Measurements from ENCODE around the gene ZNF12. TPM values are rescaled to one million over a fixed set of nuclear protein-coding genes. Genes with fewer than 3 reads are reported as not detected.

ZNF12 gene
- total and polyA plus RNA-seq, 9 donors: 14.1 to 33.7 (median 27.0) TPM

DNA sequence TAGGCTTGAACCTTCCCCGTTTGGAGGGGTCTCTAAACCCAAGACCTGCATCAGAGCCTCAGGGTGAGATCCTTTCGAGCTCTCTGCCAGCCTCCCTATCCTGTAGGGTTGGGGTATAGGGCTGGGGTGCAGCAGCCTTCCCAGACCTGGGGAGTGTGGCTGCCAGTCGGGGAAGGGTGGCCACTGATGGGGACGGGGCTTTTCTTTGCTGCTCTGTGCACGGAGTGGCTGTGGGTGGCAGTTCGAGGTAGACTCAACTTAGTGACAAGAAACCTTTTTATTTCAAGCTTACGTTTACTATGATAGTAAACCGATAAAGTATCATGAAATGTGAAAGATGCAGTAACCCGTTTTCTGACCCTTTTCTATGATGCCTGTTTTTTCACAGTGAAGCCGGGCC is 56.7 kb downstream of the ZNF12 start:
- Histone ChIP-seq H3K27me3 (no peaks in the 10 kb centered on the region), H3K4me1 (ENCODE audit: insufficient read depth) (no peaks in the 10 kb centered on the region), H3K4me3 (no peak overlapping the region), H3K27ac (no peak overlapping the region), H3K36me3 (no peaks in the 10 kb centered on the region), H3K9me3 (no peaks in the 10 kb centered on the region)
- WGBS, 3 donors: 94 to 96% (median 95%) methylated on average over 10 of the region's 10 CpGs
- DNase-seq: peak in 1 of 5 donors; percentile 16
- TF ChIP-seq POLR2A (IDR thresholded peaks at IDR 0.05): no peak
- TF ChIP-seq, protein P1, sequence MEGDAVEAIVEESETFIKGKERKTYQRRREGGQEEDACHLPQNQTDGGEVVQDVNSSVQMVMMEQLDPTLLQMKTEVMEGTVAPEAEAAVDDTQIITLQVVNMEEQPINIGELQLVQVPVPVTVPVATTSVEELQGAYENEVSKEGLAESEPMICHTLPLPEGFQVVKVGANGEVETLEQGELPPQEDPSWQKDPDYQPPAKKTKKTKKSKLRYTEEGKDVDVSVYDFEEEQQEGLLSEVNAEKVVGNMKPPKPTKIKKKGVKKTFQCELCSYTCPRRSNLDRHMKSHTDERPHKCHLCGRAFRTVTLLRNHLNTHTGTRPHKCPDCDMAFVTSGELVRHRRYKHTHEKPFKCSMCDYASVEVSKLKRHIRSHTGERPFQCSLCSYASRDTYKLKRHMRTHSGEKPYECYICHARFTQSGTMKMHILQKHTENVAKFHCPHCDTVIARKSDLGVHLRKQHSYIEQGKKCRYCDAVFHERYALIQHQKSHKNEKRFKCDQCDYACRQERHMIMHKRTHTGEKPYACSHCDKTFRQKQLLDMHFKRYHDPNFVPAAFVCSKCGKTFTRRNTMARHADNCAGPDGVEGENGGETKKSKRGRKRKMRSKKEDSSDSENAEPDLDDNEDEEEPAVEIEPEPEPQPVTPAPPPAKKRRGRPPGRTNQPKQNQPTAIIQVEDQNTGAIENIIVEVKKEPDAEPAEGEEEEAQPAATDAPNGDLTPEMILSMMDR (IDR thresholded peaks at IDR 0.05): no peak
- TF ChIP-seq EP300 (IDR thresholded peaks at IDR 0.05): no peak
- intact Hi-C loops (cut with DNase I): no loop called here

DNA sequence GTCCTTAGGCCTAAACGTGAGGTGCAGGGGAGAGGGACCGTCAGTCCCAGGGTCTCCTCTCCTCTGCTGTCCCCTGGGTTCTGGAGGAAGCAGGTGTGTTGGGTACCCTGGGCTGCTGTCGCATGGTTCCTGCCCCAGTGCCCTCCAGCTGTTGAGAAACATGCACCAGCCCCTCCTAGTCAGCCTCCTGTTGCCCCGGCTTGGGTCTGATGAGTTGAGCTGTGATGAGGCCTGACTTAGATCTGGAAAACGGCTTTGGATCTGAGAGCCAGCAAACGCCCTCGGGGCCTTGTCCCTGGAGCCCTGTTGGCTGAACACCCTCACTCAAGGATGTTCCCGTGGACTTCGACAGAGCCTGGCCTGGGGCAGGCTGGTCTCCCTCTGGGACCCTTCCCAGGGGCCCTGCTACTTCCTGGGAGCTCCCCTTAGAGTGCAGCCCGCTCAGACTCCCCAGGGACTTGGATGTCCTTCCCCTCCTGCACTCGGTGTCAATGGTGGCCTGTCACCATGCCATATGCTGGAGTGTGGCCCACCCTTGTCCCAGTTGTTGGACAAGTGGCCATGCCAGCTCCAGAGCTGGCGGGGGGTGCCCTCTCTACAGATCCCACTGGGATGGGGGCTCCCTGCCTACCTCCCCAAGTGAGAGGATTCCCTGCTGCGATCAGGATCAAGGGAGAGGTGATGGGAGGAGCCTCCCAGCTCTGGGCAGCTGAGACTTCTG is 57.3 kb downstream of the ZNF12 start:
- Histone ChIP-seq H3K27me3 (no peaks in the 10 kb centered on the region), H3K4me3 (no peak overlapping the region), H3K27ac (no peak overlapping the region), H3K4me1 (ENCODE audit: insufficient read depth) (no peaks in the 10 kb centered on the region), H3K9me3 (no peaks in the 10 kb centered on the region), H3K36me3 (no peaks in the 10 kb centered on the region)
- no peak for DNase-seq
- intact Hi-C loops (cut with DNase I): no loop called here
- WGBS, 3 donors: 78 to 85% (median 80%) methylated on average over 13 of the region's 13 CpGs
- no peak for TF ChIP-seq EP300 (IDR thresholded peaks at IDR 0.05)

GRCh38 chr7:6648815-6649104 is 58.0 kb downstream of the ZNF12 start:
- DNase-seq: no peak
- 87 to 93% (median 89%) methylated on average over 5 of the region's 5 CpGs for WGBS, 3 donors

GRCh38 chr7:6648066-6648814 is 58.5 kb downstream of the ZNF12 start:
- Histone ChIP-seq H3K4me3 (no peak overlapping the region), H3K27ac (no peak overlapping the region), H3K36me3 (no peaks in the 10 kb centered on the region), H3K4me1 (ENCODE audit: insufficient read depth) (no peaks in the 10 kb centered on the region), H3K9me3 (no peaks in the 10 kb centered on the region), H3K27me3 (no peaks in the 10 kb centered on the region)
- no peak for DNase-seq
- intact Hi-C loops (cut with DNase I): no loop called here
- WGBS, 3 donors: 80 to 88% (median 87%) methylated on average over 17 of the region's 17 CpGs
- TF ChIP-seq, protein P1 (IDR thresholded peaks at IDR 0.05): no peak
- TF ChIP-seq EP300 (IDR thresholded peaks at IDR 0.05) (no peak), POLR2A (IDR thresholded peaks at IDR 0.05) (no peak)

More at GRCh38 chr7:6648815-6649104, 58.0 kb downstream of the ZNF12 start:
- no peak overlapping the region for H3K4me3 ChIP-seq
- no peak overlapping the region for H3K27ac ChIP-seq
- no peaks in the 10 kb centered on the region for H3K9me3 ChIP-seq
- H3K27me3 ChIP-seq: no peaks in the 10 kb centered on the region
- no peak for TF ChIP-seq EP300 (IDR thresholded peaks at IDR 0.05)
- TF ChIP-seq, protein P1 (IDR thresholded peaks at IDR 0.05): no peak
- no peak for TF ChIP-seq POLR2A (IDR thresholded peaks at IDR 0.05)
- intact Hi-C loops (cut with DNase I): no loop called here
- no peaks in the 10 kb centered on the region for H3K4me1 ChIP-seq (ENCODE audit: insufficient read depth)
- H3K36me3 ChIP-seq: no peaks in the 10 kb centered on the region

GRCh38 chr7:6647541-6647940 is 59.2 kb downstream of the ZNF12 start:
- H3K27me3 ChIP-seq: no peaks in the 10 kb centered on the region
- no peak for DNase-seq
- H3K27ac ChIP-seq: no peak overlapping the region
- no peaks in the 10 kb centered on the region for H3K9me3 ChIP-seq
- TF ChIP-seq POLR2A (IDR thresholded peaks at IDR 0.05): no peak
- no peak for TF ChIP-seq EP300 (IDR thresholded peaks at IDR 0.05)
- TF ChIP-seq, protein P1 (IDR thresholded peaks at IDR 0.05): no peak
- no peak overlapping the region for H3K4me3 ChIP-seq
- H3K4me1 ChIP-seq (ENCODE audit: insufficient read depth): no peaks in the 10 kb centered on the region
- intact Hi-C loops (cut with DNase I): no loop called here
- 86 to 89% (median 87%) methylated on average over 14 of the region's 14 CpGs for WGBS, 3 donors
- no peaks in the 10 kb centered on the region for H3K36me3 ChIP-seq
